Eye (tissue), 1 donor: ENCODE measurements around the gene TRERF1.
A peak's percentile ranks its signal among the peaks of the same experiment; 100 is the strongest.
"Not testable (repeated sequence)": the region's sequence is repeated elsewhere in the genome, so short reads cannot be mapped to it uniquely, and the experiment has no call there.

ENCODE experiments used
- DNase-seq: peaks from one replicate; pipeline ENCODE4 v3.0.0-alpha.2; 2015

The TRERF1 gene

DNA sequence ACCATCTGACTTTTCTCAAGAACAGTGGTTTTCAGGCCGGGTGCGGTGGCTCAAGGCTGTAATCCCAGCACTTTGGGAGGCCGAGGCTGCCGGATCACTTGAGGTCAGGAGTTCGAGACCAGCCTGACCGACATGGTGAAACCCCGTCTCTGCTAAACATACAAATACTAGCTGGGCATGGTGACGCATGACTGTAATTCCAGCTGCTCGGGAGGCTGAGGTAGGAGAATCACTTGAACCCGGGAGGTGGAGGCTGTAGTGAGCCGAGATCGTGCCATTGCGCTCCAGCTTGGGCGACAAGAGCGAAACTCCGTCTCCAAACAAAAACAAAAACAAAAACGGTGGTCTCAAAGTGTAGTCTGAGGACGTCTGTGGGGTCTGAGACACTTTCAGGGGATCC is 235.2 kb downstream of the TRERF1 start:
- DNase-seq: not testable (repeated sequence)

DNA sequence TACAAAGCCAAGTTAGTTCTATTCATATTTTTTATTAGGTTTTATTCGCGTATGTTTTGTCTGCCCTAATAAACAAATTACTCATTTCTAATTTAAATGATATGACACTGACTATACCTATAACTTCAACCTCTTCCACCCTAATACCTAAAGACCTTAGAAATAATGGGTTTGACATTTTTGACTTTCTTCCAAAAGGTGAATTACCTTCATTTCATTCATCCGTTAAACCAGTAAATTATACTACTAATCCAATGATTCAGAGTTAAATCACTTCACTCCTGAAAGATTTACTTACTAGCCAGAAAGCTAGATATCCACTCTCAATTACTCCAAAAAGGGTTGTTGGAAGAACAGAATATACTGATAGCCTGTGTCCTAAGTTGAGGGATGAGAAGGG is 239.3 kb downstream of the TRERF1 start:
- no peak for DNase-seq

DNA sequence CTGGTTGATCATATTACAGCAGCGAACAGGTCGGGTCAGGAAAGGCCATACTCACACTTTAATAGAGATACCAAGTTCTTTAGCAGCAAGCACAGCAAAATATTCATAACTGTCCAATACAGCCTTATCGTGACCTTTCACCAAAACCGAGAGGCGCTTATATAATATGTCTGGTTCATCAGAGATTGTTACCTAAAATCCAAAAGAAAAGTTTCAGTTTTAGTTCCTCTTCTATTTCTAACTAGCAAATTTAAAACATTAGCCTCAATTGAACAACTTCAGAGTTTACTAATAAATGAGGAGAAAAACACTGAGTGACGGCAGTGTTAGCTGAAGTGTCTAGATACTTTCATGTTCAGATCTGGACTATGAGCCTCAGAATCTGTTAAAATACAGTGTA is 240.0 kb downstream of the TRERF1 start:
- DNase-seq: no peak

DNA sequence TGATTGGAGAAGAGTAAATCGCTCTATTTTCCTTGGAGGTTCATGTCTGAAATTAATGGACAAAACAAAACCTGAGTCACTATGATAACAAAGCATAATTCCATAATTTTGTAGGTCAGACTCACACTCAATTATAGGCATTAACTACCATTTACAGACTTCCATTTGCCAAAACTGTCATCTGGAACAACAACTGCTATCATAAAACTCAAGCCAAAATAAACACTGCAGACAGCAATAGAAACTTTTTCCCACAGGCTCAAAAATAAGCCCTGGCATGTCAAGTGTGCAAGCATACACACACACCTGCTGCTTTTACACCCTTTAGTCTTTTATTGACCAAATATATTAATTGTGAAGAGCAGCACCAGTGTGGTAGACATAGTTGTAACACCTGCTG is 241.2 kb downstream of the TRERF1 start:
- DNase-seq: no peak

DNA sequence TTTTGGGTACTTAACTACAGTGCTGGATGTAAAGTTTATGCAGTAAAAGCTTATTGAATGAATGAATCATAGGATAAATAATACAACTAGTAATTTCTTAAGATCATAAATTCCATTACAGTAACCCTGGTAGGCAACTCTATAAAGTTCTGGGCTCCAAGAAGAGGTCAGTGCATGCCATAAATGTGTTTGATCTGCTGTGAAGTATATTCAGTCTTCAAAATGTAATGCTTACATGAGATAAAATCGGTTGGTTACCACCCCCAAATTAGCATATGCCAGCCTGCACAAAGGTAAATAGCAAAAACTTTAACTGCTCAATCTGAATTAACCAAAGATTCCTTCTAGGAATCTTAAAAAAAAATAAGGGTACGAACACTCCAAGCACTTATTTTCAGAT is 244.2 kb downstream of the TRERF1 start:
- not testable (repeated sequence) for DNase-seq

DNA sequence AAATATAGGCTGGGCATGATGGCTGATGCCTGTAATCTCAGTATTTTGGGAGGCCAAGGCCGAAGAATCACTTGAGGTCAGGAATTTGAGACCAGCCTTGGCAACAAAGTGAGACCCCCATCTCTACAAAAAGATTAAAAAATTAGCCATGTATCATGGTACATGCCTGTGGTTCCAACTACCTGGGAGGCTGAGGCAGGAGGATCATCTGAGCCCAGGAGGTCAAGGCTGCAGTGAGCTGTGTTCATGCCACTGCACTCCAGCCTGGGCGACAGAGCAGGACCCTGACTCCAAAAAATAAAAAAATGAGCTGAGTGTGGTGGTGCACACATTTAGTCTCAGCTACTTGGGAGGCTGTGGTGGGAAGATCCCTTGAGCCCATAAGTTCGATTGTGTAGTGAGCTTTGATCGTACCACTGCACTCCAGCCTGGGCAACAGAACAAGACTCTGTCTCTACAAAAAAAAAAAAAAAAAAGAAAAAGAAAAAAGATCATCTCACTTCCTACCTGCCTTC is 246.9 kb downstream of the TRERF1 start:
- DNase-seq: no peak

DNA sequence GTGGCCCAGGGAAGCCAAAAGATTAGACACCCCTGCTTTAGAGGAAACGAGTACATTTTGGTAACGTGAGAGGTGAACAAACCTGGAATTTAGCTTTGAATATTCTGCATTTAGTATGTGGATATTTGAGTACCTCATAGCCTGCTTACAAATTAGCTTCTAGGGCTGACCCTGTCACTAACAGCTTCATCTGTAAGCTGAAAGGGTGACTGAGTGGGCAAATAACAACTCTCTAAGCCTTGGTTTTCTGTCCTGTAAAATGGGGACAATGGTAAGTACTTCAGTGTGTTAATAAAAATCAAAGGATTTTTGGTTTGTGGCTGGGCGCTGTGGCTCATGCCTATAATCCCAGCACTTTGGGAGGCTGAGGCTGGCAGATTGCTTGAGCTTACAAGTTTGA is 248.5 kb downstream of the TRERF1 start:
- no peak for DNase-seq

DNA sequence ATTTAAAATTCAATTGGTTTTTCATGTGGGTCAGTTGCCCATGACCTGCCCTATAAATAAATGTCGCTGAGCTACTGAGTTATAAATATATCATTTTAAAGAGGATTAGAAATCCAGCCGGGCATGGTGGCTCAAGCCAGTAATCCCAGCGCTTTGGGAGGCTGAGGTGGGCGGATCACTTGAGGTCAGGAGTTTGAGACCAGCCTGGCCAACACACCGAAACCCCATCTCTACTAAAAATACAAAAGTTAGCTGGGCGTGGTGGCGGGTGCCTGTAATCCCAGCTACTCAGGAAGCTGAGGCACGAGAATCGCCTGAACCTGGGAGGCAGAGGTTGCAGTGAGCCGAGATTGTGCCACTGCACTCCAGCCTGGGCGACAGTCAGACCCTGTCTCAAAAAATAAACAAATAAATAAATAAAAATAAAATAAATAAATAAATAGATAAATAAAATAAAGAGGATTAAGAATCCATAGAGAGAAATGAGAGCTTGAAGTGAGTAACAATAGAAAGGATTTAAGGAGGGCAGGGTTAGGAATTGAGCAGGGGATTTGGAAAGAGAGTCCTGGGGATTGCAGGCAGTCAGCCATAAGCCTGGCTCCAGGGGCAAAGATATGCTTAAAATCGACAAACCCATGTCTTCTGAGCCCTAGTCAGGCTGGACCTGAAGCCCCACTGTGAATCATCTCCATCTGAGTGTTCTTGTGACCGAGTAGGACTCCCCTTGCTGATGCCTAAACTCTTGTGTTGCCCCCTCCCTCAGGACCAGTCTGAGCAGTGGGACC is 249.4 kb downstream of the TRERF1 start:
- not testable (repeated sequence) for DNase-seq

DNA sequence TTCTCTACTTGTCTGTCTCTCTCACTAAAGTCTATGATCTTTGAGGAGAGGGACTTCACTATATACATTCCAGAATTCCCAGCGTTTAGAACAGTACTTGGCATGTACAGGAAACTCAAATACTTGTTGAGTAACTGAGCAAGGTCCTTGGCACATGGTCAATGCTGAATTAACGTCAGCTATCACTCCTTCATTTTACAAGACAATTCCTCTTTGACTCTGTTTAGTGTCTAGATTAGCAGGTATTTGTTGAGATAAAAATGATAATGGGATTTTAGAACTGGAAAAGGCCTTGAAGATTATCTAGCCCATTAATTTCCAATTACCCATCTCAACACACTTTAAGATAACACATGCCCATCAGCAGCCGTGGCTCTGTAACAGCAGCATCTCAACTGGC is 250.3 kb downstream of the TRERF1 start:
- no peak for DNase-seq

DNA sequence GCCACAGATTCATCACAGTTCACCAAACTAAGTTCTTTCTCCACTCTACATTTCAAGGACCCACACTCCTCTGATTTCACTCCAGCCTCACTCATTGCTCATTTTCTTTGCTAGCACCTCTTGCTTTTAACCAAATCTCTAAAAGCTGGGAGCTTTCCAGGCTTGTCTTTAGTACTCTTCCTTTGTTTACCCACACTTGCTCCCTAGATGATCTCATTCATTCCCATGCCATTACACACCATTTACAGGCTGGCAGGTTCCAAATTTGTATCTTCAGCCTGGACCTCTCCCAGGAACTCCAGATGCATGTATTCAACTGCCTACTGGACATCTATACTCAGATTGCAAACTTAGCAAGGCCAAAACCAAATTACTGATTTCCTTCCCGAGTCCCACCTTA is 251.7 kb downstream of the TRERF1 start:
- DNase-seq: no peak

DNA sequence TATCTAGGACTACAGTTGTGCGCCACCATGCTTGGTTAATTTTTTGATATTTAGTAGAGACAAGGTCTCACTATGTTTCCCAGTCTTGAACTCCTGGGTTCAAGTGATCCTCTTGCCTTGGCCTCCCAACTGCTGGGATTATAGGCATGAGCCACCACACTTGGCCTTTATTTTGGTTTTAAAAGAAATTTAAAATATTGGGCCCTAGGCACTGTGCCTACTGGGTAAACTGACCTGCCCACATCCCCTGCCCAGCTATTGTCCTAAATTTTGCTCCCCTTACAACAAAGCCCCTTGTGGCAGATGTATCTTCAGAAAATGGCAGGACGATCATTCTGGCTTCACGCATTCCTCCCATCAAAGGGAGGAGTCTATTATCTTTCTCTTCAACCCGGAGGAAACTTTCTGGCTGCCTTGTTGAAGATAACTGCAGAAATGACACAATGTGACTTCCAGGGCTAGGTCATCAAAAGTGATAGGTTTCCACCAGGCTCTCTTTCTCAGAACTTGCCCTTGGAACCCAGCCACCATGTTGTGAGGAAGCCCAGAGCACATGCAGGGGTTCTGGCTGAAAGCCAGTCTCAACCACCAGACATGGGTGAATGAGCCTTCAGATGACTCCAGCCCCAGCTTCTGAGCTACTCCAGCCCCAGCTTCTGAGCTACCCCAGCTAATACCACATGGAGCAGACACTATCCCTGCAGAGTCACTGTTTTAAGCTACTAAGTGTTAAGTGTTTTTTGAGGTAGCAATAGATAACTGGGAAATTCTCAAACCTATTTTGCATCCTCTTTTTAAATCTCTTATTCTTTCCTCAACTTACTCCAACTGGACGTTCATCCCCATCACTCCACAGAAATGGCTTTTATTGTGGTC is 252.4 kb downstream of the TRERF1 start:
- no peak for DNase-seq

DNA sequence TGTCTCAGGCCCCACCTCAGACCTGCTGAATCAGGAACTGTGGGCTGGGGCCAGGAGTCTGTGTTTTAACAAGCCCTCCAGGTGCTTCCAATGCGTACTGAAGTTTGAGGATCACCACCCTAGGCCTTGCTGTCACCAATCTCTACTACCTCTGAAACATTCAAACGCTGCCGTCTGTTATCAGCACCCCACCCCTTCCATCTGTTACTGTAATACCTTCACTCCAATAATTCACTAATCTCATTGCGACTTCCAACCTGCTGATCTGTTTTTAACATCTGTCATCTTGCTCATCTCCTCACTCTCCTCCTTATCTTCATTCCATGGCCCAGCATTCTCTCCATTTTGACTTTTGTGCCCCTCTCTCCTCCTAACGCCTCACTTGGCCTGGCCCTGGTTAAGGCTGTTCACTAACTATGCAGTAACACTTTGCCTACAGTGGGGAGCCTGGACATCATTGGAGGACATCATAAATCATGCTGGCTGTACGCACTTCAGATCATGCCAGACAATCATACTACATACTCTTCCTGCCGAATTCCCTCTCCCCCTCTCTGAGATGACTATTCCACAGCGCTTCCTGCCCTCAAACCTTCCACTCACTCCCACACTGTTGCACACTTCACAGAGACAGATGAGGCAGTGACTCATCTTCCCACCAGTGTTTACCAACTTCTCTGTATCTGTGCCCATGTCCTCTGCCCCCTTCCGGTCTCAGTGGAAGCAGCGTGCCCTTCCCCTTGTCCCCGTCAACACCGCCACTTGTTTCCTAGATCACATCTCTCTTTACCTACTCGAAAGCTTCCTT is 254.0 kb downstream of the TRERF1 start:
- no peak for DNase-seq

DNA sequence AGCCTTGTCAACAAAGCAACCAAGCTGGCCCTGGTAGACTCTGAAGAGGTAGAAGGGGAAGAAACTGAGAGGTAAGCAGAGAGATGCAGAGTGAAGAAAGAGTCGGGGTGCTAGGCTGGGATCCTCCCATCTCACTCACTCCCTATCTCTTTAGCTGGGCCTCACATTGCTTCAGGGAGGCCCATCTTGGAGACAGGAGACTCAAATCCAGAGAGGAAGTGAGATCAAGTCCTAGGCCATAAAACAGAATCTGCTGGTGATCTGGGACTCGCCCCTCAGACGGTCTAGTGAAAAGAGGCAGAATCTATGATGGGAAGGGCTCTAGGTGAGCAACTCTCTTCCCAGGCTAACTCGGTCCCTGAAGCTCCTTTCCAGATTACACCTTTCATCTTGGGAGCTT is 256.3 kb downstream of the TRERF1 start:
- DNase-seq: no peak

DNA sequence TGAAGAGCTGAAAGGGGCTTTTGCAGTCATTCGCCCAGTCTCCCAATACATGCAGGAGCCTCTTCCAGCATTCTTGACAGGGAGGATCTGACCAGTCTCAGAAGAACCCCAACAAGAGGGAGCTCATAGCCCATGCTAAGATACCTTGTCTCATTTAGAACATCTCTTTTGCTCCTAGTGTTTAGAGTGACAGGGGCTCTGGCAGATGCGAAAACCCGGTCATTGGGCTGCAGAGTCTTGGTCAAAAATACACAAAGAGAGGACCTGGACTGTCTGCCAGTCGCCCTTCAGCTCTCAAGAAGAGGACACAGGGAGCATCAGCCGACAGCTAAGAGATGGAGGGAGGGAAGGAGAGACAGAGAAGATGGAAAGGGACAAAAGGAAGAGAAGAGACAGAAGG is 257.7 kb downstream of the TRERF1 start:
- DNase-seq: no peak

DNA sequence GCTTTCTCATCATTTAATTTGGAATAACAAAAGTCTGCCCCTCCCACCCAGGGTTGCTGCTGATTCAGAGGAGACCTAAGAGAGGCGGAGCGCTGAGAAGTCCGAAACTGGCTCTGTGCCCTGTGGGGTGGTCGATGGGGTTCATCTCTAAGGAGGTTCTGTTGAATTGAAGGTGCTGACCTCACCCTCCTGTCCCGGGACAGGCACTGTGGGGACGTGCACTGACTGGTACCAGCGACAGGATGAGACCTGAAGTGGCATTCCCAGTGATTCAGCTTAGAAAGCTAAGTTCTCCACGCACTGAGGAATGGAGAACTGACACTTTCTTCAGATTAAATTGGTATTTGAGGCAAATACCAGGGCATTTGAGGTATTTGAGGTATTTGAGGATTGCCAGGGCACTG is 258.2 kb downstream of the TRERF1 start:
- no peak for DNase-seq

DNA sequence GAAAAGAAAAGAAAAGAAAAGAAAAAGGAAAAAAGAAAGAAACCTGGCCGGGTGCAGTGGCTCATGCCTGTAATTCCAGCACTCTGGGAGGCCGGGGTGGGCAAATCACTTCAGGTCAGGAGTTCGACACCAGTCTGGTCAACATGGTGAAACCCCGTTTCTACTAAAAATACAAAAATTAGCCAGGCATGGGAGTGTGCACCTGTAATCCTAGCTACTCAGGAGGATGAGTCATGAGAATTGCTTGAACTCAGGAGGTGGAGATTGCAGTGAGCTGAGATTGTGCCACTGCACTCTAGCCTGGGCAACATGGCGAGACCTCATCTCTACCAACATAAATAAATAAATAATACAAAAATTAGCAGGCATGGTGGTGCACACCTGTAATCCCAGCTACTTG is 259.3 kb downstream of the TRERF1 start:
- DNase-seq: not testable (repeated sequence)

DNA sequence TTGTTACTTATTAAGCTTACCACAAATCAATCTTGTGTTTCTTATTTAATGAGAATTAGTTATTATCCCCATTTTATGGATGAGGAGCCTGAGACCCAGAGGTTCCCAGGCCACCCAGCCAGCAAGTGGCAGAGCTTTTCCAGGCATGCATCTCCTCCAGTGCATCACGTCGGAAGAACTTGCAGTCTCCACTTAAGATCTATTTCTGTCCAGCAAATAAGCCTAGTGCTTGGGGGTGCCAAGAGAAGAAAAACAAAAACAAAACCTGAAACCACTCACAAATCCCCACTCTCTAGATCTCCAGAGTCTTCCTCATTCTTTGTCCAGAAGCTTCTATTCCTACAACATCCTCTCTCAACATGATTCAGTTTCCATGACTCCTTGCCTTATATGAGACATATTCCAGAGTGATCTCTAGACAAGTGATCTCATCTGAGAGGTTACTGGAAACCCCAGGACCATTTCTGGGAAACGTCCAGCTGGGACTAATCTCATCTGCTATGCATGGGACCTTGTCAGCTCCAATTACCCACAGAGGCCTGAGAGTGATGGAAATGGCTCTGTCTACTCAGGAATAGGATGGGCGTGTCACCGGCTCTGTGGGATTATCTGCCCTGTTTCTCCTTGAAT is 261.1 kb downstream of the TRERF1 start:
- peak; percentile 83 for DNase-seq

DNA sequence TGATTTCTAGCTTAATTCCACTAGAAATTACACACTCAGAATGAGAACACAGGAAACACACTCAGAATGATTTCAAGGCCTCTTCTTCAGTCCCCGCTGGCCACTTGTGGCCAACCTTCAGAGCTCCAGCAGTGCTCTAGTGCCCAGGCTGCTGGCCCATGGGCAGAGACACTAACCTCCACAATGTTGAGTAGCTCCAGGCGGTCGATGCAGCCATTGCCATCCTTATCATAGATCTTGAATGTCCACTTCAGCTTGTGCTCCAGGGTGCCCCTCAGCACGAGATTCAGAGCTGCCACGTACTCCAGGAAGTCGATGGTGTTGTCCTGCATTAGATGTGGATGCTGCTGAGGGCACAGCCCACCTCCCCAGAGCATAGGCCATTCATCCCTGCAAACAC is 263.3 kb downstream of the TRERF1 start:
- DNase-seq: no peak

DNA sequence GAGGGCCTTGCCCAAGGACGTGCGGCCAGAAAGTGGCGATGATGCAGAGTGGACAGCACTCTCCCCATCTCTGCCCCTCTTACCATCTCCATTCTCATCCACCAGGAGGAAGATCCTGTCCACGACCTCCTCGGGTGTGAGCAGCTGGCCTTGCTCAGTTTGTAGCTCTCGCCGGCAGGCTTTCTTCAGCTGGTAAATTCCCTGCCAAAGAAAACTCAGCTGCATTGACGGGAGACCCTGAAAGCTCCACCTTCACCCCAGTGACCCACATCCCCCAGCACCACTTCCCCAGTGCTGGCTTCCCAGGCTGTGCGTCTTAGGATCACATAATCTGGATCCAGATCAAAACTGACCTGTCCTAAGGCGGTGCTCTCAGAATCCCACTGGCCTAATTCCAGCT is 266.1 kb downstream of the TRERF1 start:
- no peak for DNase-seq

DNA sequence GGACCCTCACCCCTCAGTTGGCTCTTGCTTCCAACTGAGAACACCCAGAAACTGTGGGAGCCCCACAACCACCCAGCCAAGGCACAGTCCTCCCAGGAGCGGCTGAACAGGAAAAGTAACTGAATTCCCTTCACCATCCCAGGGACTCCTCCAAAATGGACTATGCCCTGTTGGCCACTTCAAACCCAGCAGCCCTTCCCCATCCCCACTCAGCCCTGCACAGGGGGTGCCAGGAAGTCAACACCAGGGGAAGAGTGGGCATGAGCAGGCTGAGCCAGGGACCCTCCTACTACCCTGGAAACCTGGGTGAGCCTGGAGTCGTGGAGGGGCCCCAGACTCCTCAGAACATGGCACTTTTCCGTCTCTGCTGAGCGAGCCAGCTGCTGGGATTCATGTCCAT is 267.3 kb downstream of the TRERF1 start:
- DNase-seq: no peak

DNA sequence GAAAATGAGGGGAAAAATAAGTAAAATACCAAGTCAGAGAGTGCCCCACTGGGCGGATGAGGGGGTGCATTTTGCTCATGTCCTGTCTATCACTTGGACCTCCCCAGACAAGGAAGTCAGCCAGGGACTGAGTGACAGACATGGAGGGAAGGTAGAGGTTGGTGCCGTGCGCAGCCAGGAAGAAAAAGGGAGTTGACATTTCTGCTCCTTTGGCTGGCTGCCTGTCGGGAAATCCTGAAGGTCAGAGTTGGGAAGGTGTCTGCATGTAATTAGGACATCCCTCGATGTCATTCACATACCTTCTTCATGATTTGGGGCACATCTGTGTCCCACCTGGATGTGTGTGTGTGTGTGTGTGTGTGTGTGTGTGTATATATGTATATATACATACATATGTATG is 269.6 kb downstream of the TRERF1 start:
- DNase-seq: no peak

DNA sequence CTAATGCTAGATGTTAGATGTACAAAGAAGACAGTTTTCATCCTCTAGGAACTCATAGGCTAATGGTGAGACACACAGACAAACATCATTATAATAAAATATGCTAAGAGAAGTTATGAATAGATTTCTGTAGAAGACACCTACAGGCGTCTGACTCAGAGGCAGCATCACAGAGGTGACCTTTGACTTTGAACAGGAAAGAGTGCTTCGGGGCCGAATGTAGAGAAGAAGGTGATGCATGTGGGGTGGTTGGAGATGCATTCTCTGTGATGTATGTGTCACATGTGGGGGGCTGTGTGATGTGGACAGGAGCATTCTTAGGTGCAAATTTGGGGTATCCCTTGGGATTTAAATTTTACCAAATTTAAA is 271.8 kb downstream of the TRERF1 start:
- DNase-seq: no peak
